ENCODE measurements around the gene ADD2. TPM values are rescaled to one million over a fixed set of nuclear protein-coding genes. Genes with fewer than 3 reads are reported as not detected.

Gene ADD2
- total RNA-seq, 1 donor from 2014 or later = 45.3 TPM

DNA sequence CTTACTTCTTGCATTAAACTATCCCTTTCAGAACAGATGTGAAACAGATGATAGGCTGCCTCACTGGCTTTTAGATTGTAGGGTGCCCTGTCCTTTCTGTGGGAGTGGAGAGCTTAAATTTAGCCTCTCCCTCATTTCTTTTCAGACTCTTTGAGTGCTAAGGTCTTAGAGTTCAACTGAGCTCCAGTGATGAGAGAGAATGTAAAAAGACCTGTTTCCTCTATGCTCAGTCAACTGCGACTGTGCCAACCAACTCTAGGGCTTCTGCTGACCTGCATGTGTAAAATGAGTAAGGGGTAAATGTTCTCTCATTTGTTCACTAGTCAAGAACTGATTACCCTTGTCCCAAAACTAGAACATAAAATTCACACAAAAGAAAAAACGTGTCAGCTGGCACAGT, 109.5 kb downstream of the ADD2 start:
- TF ChIP-seq, protein P1, sequence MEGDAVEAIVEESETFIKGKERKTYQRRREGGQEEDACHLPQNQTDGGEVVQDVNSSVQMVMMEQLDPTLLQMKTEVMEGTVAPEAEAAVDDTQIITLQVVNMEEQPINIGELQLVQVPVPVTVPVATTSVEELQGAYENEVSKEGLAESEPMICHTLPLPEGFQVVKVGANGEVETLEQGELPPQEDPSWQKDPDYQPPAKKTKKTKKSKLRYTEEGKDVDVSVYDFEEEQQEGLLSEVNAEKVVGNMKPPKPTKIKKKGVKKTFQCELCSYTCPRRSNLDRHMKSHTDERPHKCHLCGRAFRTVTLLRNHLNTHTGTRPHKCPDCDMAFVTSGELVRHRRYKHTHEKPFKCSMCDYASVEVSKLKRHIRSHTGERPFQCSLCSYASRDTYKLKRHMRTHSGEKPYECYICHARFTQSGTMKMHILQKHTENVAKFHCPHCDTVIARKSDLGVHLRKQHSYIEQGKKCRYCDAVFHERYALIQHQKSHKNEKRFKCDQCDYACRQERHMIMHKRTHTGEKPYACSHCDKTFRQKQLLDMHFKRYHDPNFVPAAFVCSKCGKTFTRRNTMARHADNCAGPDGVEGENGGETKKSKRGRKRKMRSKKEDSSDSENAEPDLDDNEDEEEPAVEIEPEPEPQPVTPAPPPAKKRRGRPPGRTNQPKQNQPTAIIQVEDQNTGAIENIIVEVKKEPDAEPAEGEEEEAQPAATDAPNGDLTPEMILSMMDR (IDR thresholded peaks at IDR 0.05) = no peak
- TF ChIP-seq EZH2 (IDR thresholded peaks at IDR 0.05) (no peak), EZH2phosphoT487 (IDR thresholded peaks at IDR 0.05) (no peak)
- Histone ChIP-seq H3K4me3 (no peak overlapping the region), H2AFZ (replicated peaks) (no peak overlapping the region), H3K79me2 (ENCODE audit: low read depth) (no peaks in the 10 kb centered on the region), H3K9ac (no peak overlapping the region), H3F3A (ENCODE audit: low read depth) (peaks cover 12% of the 10 kb centered on the region), H3K4me2 (no peak overlapping the region), H4K20me1 (ENCODE audit: low read depth) (peaks cover 3% of the 10 kb centered on the region), H3K27ac (no peak overlapping the region), H3K36me3 (no peaks in the 10 kb centered on the region), H3K9me3 (ENCODE audit: low read depth) (no peaks in the 10 kb centered on the region), H3K4me1 (peaks cover 8% of the 10 kb centered on the region), H3K27me3 (peaks cover 10% of the 10 kb centered on the region)
- no peak for DNase-seq (ENCODE audit: low spot score)
- no peak overlapping the region for H3K27ac Mint-ChIP-seq
- no peak overlapping the region for H3K4me3 Mint-ChIP-seq
- no peaks in the 10 kb centered on the region for H3K9me3 Mint-ChIP-seq
- H3K4me1 Mint-ChIP-seq = peaks cover 11% of the 10 kb centered on the region
- H3K27me3 Mint-ChIP-seq (ENCODE audit: insufficient read depth, low read depth) = no peaks in the 10 kb centered on the region
- peaks cover 12% of the 10 kb centered on the region for H3K36me3 Mint-ChIP-seq

DNA sequence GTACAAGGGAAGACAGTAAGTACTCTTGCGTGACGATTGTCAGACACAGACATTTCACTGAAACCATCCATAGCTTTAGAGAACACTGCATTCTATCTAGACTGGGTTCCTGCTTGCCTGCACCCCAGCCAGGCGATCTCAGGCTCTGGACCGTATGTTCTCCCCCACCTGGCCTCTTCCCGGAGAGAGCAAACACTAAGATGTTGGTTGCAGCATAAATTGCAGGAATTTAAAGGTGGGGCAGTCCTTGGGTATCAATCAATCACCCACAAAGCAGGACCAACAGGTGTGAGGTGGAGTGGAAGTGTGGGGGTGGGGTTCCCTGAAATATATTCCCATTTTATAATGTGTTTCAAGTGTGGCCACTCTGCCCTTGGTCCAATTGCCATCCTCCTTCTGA, 110.8 kb downstream of the ADD2 start:
- H3K27ac ChIP-seq = no peak overlapping the region
- TF ChIP-seq, protein P1 (IDR thresholded peaks at IDR 0.05) = no peak
- no peak for TF ChIP-seq EZH2 (IDR thresholded peaks at IDR 0.05)
- TF ChIP-seq EZH2phosphoT487 (IDR thresholded peaks at IDR 0.05) = no peak
- no peak overlapping the region for H2AFZ ChIP-seq (replicated peaks)
- H3K27me3 Mint-ChIP-seq (ENCODE audit: insufficient read depth, low read depth) = no peaks in the 10 kb centered on the region
- H3K9ac ChIP-seq = no peak overlapping the region
- H3K9me3 ChIP-seq (ENCODE audit: low read depth) = no peaks in the 10 kb centered on the region
- H3K4me3 Mint-ChIP-seq = no peak overlapping the region
- peaks cover 4% of the 10 kb centered on the region for H3K36me3 Mint-ChIP-seq
- H3K36me3 ChIP-seq = no peaks in the 10 kb centered on the region
- H3K4me1 ChIP-seq = peaks cover 8% of the 10 kb centered on the region
- no peaks in the 10 kb centered on the region for H3K9me3 Mint-ChIP-seq
- no peak overlapping the region for H3K27ac Mint-ChIP-seq
- peaks cover 22% of the 10 kb centered on the region for H3K27me3 ChIP-seq
- H3K4me3 ChIP-seq = no peak overlapping the region
- no peak for DNase-seq (ENCODE audit: low spot score)
- H4K20me1 ChIP-seq (ENCODE audit: low read depth) = peaks cover 3% of the 10 kb centered on the region
- peaks cover 12% of the 10 kb centered on the region for H3F3A ChIP-seq (ENCODE audit: low read depth)
- H3K79me2 ChIP-seq (ENCODE audit: low read depth) = no peaks in the 10 kb centered on the region
- peaks cover 11% of the 10 kb centered on the region for H3K4me1 Mint-ChIP-seq
- no peak overlapping the region for H3K4me2 ChIP-seq

DNA sequence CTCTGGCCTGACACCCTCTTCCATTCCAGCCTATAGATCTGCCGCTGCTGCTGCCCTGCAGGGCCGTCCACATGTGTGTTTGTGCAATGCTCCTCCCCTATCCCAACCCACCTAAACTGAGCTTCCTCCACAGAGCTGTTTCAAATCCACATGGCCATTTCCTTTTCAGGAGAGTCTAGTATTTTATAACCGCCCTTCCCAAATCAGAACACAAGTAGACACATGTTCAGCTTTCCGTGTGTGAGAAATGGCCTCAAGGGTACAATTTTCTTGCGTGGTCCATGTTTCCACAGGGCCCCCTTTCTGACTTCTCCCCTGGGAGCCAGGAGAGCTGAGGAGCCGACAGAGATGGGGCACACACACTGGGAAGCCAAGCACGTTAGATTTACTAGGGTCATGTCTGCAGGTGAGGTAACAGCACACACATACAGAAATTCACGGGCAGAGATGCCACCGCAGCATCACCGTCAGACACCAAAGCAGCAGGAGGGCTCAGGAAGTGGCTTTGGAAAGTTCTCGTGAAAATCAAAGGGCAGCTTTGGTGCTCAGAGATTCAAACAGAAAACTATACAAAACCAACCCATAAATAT, 111.5 kb downstream of the ADD2 start:
- no peak for DNase-seq (ENCODE audit: low spot score)
- TF ChIP-seq, protein P1 (IDR thresholded peaks at IDR 0.05) = no peak
- TF ChIP-seq EZH2 (IDR thresholded peaks at IDR 0.05) (no peak), EZH2phosphoT487 (IDR thresholded peaks at IDR 0.05) (no peak)
- Histone ChIP-seq H3K9me3 (ENCODE audit: low read depth) (no peaks in the 10 kb centered on the region), H3K27ac (no peak overlapping the region), H3F3A (ENCODE audit: low read depth) (peaks cover 12% of the 10 kb centered on the region), H3K4me1 (peaks cover 8% of the 10 kb centered on the region), H3K36me3 (no peaks in the 10 kb centered on the region), H3K4me3 (no peak overlapping the region), H3K27me3 (peaks cover 29% of the 10 kb centered on the region), H4K20me1 (ENCODE audit: low read depth) (peaks cover 3% of the 10 kb centered on the region), H3K79me2 (ENCODE audit: low read depth) (no peaks in the 10 kb centered on the region), H3K4me2 (no peak overlapping the region), H3K9ac (no peak overlapping the region), H2AFZ (replicated peaks) (no peak overlapping the region)
- Mint-ChIP-seq H3K4me3 (no peak overlapping the region), H3K36me3 (no peaks in the 10 kb centered on the region), H3K27me3 (ENCODE audit: insufficient read depth, low read depth) (no peaks in the 10 kb centered on the region), H3K9me3 (no peaks in the 10 kb centered on the region), H3K4me1 (peaks cover 11% of the 10 kb centered on the region), H3K27ac (no peak overlapping the region)

All from neural progenitor cell (in vitro differentiated cells).